D721Med (cell line): ENCODE measurements around the gene PRDM10.

Source experiments
- DNase-seq: peaks from one replicate; pipeline ENCODE4 v3.0.0; 2011; ENCODE audit warnings: low spot score; ENCODE audit not compliant: insufficient read length
- FAIRE-seq: peaks from 2 replicates; lab custom pipeline; 2011; peaks lifted over from hg19 to GRCh38; lab: Jason Lieb, UNC
- TF ChIP-seq, protein P1 (sequence below): IDR thresholded peaks from 2 replicates; pipeline ENCODE4 v1.5.1; 2012; ENCODE audit warnings: mild to moderate bottlenecking, control low read depth; ENCODE audit not compliant: insufficient read depth; ENCODE audit errors: missing control alignments

Gene PRDM10

DNA sequence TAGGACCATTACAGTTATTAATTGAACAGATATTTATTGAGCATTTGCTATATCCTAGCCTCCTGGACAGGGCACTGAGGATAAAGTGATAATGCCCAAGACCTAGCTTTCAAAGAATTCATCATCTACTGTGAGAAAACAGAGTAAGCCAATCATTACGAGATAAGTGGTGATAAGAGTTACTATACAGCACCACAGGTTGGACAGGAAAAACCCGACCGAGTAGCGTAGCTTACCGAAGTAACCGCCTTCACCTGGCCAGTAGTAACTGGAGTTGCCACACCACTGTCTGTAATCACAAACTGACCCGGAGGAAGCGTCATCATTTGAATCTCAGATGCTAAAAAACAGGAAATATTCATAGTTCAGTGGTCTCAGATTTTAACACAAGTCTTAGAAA lies 97.2 kb downstream of the PRDM10 start:
- TF ChIP-seq, protein P1, sequence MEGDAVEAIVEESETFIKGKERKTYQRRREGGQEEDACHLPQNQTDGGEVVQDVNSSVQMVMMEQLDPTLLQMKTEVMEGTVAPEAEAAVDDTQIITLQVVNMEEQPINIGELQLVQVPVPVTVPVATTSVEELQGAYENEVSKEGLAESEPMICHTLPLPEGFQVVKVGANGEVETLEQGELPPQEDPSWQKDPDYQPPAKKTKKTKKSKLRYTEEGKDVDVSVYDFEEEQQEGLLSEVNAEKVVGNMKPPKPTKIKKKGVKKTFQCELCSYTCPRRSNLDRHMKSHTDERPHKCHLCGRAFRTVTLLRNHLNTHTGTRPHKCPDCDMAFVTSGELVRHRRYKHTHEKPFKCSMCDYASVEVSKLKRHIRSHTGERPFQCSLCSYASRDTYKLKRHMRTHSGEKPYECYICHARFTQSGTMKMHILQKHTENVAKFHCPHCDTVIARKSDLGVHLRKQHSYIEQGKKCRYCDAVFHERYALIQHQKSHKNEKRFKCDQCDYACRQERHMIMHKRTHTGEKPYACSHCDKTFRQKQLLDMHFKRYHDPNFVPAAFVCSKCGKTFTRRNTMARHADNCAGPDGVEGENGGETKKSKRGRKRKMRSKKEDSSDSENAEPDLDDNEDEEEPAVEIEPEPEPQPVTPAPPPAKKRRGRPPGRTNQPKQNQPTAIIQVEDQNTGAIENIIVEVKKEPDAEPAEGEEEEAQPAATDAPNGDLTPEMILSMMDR: no peak
- DNase-seq (no peak), FAIRE-seq (no peak)

- FAIRE-seq (no peak), DNase-seq (no peak)
- TF ChIP-seq, protein P1: no peak
Observed at GRCh38 chr11:129896062-129896461, 106.6 kb downstream of the PRDM10 start.

GRCh38 chr11:129895126-129896041 lies 107.3 kb downstream of the PRDM10 start, which contains the start of gene NFRKB:
Gene NFRKB (minus strand): TSS chr11:129895578. CDS start chr11:129892849, 2,729 bp downstream.
- DNase-seq: peak; percentile 91
- FAIRE-seq: no peak
- TF ChIP-seq, protein P1: no peak

DNA sequence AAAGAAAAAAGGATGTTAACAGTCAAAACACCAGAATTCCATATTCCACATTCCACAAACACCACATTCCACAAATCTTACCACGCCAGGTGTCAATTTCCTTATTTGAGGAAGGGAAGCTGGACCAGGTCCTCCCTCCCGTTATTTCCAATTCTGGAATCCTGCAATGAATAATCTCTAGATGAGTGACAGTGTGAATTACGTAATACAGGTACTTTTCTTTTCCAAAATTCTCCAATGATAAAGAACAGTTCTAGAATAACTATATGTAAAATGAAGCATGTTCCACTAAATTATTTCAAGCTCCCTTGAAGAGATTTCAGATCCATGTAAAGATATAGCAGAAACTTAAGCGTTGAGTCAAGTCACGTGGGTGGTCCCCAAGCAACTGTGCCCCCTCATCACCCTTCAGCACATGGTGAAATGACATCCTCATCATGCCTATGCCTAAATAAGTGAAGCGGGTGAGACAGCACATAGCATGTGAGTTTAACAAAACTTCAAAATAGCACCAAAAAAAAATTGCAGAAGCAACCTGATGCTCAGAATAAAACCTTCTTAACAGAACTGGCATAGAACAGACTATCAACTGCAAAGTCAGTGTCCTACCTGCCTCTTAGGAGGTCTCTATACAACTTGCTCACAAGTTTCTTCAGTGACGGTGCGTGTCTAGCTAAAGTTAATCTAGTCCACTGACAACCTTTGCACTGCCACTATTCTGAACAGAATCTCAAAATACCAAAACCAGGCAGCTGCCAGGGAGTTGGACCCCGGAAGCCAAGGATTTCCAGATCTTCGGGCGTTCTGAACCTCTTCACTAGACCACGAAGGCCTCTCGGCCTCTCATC lies 108.1 kb downstream of the PRDM10 start:
- FAIRE-seq (no peak), DNase-seq (no peak)
- TF ChIP-seq, protein P1: no peak

DNA sequence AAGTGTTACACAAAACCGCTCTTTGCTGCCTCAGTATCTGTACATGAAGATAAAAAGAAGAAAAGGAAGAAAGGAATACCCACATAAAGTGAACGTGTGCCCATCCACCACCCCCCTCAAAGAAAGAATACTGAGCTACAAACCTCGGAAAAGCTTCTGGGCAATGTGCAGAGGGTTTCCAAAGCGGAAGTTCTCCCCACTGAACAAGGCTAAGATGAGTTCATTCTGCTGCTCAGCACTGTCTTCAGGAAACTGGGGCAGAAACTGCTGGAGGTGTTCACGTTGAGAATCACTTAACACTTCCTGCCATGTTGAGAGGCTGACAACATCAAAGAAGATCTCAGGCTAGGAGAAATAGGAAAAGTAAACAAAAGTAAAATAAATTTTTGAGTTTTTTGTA lies 114.2 kb downstream of the PRDM10 start:
- FAIRE-seq (no peak), DNase-seq (no peak)
- TF ChIP-seq, protein P1: no peak

- TF ChIP-seq, protein P1: no peak
- DNase-seq (no peak), FAIRE-seq (no peak)
Observed at GRCh38 chr11:129885381-129885780, 117.3 kb downstream of the PRDM10 start.
